Nephron progenitor cell (in vitro differentiated cells): ENCODE results near the gene CRACR2A.

Experiments
- DNase-seq: peaks from one replicate; pipeline ENCODE4 v3.0.0; 2021
- H3K27ac Mint-ChIP-seq: 2 replicates; pipeline ENCODE4 v1.8.0; 2021; ENCODE audit warnings: mild to moderate bottlenecking, moderate library complexity, mixed read lengths
- H3K27me3 Mint-ChIP-seq: 2 replicates; pipeline ENCODE4 v1.8.0; 2021; ENCODE audit warnings: mild to moderate bottlenecking, low read depth, mixed read lengths; ENCODE audit not compliant: poor library complexity
- H3K36me3 Mint-ChIP-seq: 2 replicates; pipeline ENCODE4 v1.8.0; 2021; ENCODE audit warnings: low read depth, mixed read lengths
- H3K4me1 Mint-ChIP-seq: 2 replicates; pipeline ENCODE4 v1.8.0; 2021; ENCODE audit warnings: mixed read lengths
- H3K4me3 Mint-ChIP-seq: 2 replicates; pipeline ENCODE4 v1.8.0; 2021; ENCODE audit warnings: mild to moderate bottlenecking, moderate library complexity, mixed read lengths
- H3K9me3 Mint-ChIP-seq: 2 replicates; pipeline ENCODE4 v1.8.0; 2021; ENCODE audit warnings: mild to moderate bottlenecking, moderate library complexity, mixed read lengths
- TF ChIP-seq, protein P1 (sequence below): fragments of 200-600 bp; sonication (generic); IDR thresholded peaks from 2 replicates; pipeline ENCODE4 v1.5.0; 2021; ENCODE audit warnings: antibody characterized with exemption

CRACR2A gene

GRCh38 chr12:3672113-3672509, 80.8 kb downstream of the CRACR2A start:
- H3K4me3 Mint-ChIP-seq, result no peak overlapping the region
- H3K4me1 Mint-ChIP-seq, result peaks cover 25% of the 10 kb centered on the region
- H3K27me3 Mint-ChIP-seq, result peaks cover 9% of the 10 kb centered on the region
- H3K27ac Mint-ChIP-seq, result no peak overlapping the region
- H3K9me3 Mint-ChIP-seq, result no peaks in the 10 kb centered on the region
- H3K36me3 Mint-ChIP-seq, result no peaks in the 10 kb centered on the region
- TF ChIP-seq, protein P1, sequence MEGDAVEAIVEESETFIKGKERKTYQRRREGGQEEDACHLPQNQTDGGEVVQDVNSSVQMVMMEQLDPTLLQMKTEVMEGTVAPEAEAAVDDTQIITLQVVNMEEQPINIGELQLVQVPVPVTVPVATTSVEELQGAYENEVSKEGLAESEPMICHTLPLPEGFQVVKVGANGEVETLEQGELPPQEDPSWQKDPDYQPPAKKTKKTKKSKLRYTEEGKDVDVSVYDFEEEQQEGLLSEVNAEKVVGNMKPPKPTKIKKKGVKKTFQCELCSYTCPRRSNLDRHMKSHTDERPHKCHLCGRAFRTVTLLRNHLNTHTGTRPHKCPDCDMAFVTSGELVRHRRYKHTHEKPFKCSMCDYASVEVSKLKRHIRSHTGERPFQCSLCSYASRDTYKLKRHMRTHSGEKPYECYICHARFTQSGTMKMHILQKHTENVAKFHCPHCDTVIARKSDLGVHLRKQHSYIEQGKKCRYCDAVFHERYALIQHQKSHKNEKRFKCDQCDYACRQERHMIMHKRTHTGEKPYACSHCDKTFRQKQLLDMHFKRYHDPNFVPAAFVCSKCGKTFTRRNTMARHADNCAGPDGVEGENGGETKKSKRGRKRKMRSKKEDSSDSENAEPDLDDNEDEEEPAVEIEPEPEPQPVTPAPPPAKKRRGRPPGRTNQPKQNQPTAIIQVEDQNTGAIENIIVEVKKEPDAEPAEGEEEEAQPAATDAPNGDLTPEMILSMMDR, result no peak
- DNase-seq, result no peak

GRCh38 chr12:3671330-3672112, 81.4 kb downstream of the CRACR2A start:
- Mint-ChIP-seq H3K27me3 (peaks cover 9% of the 10 kb centered on the region), H3K36me3 (no peaks in the 10 kb centered on the region), H3K9me3 (no peaks in the 10 kb centered on the region), H3K4me1 (peaks cover 28% of the 10 kb centered on the region), H3K4me3 (no peak overlapping the region), H3K27ac (no peak overlapping the region)
- TF ChIP-seq, protein P1, result no peak
- no peak for DNase-seq

GRCh38 chr12:3670083-3670620, 82.8 kb downstream of the CRACR2A start:
- Mint-ChIP-seq H3K4me3 (no peak overlapping the region), H3K4me1 (peaks cover 40% of the 10 kb centered on the region), H3K27me3 (peaks cover 10% of the 10 kb centered on the region), H3K36me3 (no peaks in the 10 kb centered on the region), H3K27ac (no peak overlapping the region), H3K9me3 (no peaks in the 10 kb centered on the region)
- TF ChIP-seq, protein P1, result no peak
- no peak for DNase-seq

DNA sequence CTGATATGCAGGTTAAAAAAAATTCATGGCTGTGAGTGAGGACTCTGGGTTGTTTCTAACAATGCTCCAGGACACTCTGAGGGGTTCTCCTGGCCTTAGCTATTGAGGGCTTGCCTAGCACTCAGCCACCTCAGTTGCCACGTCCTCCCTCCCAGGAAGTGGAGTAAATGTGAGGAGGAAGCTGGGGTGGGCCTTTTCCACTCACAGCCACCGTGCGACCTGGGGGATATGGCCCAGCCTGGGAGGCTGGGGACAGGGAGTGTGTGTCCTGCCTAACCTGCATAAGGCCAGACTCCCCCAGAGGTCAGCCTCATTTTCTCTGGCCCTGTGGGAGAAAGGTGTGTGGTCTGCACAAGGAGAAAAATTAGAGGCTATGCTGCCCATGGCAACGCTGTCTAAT, 83.3 kb downstream of the CRACR2A start:
- Mint-ChIP-seq H3K27me3 (peaks cover 6% of the 10 kb centered on the region), H3K4me1 (peaks cover 40% of the 10 kb centered on the region), H3K9me3 (no peaks in the 10 kb centered on the region), H3K36me3 (no peaks in the 10 kb centered on the region), H3K27ac (no peak overlapping the region), H3K4me3 (no peak overlapping the region)
- no peak for DNase-seq
- TF ChIP-seq, protein P1, result no peak

- H3K27ac Mint-ChIP-seq, result no peak overlapping the region
- DNase-seq, result no peak
- TF ChIP-seq, protein P1, result no peak
Observed at GRCh38 chr12:3668479-3669165, 84.3 kb downstream of the CRACR2A start.

More at GRCh38 chr12:3668479-3669165, 84.3 kb downstream of the CRACR2A start:
- peaks cover 6% of the 10 kb centered on the region for H3K27me3 Mint-ChIP-seq
- H3K9me3 Mint-ChIP-seq, result no peaks in the 10 kb centered on the region
- no peaks in the 10 kb centered on the region for H3K36me3 Mint-ChIP-seq
- H3K4me3 Mint-ChIP-seq, result no peak overlapping the region
- peaks cover 40% of the 10 kb centered on the region for H3K4me1 Mint-ChIP-seq
